Upper lobe of left lung (tissue), 6 donors: ENCODE measurements around the gene FANCC. TPM values are rescaled to one million over a fixed set of nuclear protein-coding genes. Genes with fewer than 3 reads are reported as not detected.

Experiments used
- ATAC-seq, 2 donors: fragments of 200-7000 bp; cut with Tn5 transposase; one replicate each; pipeline ENCODE4 v1.9.1; 2022; ENCODE audit warnings: mild to moderate bottlenecking in 2 of 2, moderate library complexity in 2 of 2; ENCODE audit not compliant: low FRiP score in 2 of 2
- DNase-seq, 2 donors: peaks; one replicate each; pipeline ENCODE4 v3.0.0-alpha.2; 2019 to 2020
- H3K27ac ChIP-seq, 4 donors: fragments of 200-600 bp; sonication (generic); one replicate each; pipeline ENCODE4 v1.5.1; 2016 to 2019
- H3K27me3 ChIP-seq, 4 donors: fragments of 200-600 bp; sonication (generic); one replicate each; pipeline ENCODE4 v1.5.1; 2017 to 2019
- H3K36me3 ChIP-seq, 4 donors: fragments of 200-600 bp; sonication (generic); one replicate each; pipeline ENCODE4 v1.5.1; 2016 to 2019
- H3K4me1 ChIP-seq, 4 donors: fragments of 200-600 bp; sonication (generic); one replicate each; pipeline ENCODE4 v1.5.1; 2018 to 2019
- H3K4me3 ChIP-seq, 4 donors: fragments of 200-600 bp; sonication (generic); one replicate each; pipeline ENCODE4 v1.5.1; 2017 to 2019; ENCODE audit warnings: mild to moderate bottlenecking in 2 of 4, moderate library complexity in 1 of 4
- H3K9me3 ChIP-seq, 4 donors: fragments of 200-600 bp; sonication (generic); one replicate each; pipeline ENCODE4 v1.5.1; 2018 to 2019
- EP300 ChIP-seq, 4 donors: sonication (generic); formaldehyde crosslinking; IDR thresholded peaks; one replicate each; pipeline ENCODE4 v1.5.1; 2017; ENCODE audit warnings: antibody characterized with exemption in 4 of 4, control low read depth in 2 of 4
- POLR2A ChIP-seq, 4 donors: fragments of 450-650 bp; IDR thresholded peaks; one replicate each; pipeline ENCODE4 v1.5.1; 2016 to 2017; ENCODE audit warnings: antibody characterized with exemption in 4 of 4, mild to moderate bottlenecking in 2 of 4
- POLR2AphosphoS5 ChIP-seq, 2 donors: sonication (generic); formaldehyde crosslinking; IDR thresholded peaks; one replicate each; pipeline ENCODE4 v1.5.1; 2017; ENCODE audit warnings: antibody characterized with exemption in 2 of 2
- WGBS, 2 donors: methylation state at CpG; one replicate each; pipeline ENCODE4 v1.1.5; 2017 to 2018; 5-methylcytosine and 5-hydroxymethylcytosine counted together
- total RNA-seq, 6 donors: library from RNA; depleted of rRNA in 4 of 6; stranded (reverse); fragments of >200 nt in 4 of 6; gene quantifications; one replicate each; pipeline versions ENCODE4 v1.1.0 to v1.2.1, GENCODE V29; 2016 to 2021
- TF ChIP-seq, protein P1 (sequence below), 6 experiments: fragments of 450-650 bp in 4 of 6; fragments of 200-600 bp in 2 of 6; sonication (generic) in 2 of 6; IDR thresholded peaks; one replicate each; pipeline ENCODE4 v1.5.1; 2016 to 2019; ENCODE audit warnings: antibody characterized with exemption in 6 of 6
- donor health status: DM: no; HTN: no; CAD: no; lungs with moderate emphysema.
- donor health status: DM: no; HTN: yes; CAD: no; lungs with severe emphysema.

Gene FANCC, protein sequence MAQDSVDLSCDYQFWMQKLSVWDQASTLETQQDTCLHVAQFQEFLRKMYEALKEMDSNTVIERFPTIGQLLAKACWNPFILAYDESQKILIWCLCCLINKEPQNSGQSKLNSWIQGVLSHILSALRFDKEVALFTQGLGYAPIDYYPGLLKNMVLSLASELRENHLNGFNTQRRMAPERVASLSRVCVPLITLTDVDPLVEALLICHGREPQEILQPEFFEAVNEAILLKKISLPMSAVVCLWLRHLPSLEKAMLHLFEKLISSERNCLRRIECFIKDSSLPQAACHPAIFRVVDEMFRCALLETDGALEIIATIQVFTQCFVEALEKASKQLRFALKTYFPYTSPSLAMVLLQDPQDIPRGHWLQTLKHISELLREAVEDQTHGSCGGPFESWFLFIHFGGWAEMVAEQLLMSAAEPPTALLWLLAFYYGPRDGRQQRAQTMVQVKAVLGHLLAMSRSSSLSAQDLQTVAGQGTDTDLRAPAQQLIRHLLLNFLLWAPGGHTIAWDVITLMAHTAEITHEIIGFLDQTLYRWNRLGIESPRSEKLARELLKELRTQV
- total RNA-seq: 10 to 100 TPM in 3 of 6 donors, 1 to 10 TPM in 3; 6.7 to 27.2 (median 10.8) TPM

DNA sequence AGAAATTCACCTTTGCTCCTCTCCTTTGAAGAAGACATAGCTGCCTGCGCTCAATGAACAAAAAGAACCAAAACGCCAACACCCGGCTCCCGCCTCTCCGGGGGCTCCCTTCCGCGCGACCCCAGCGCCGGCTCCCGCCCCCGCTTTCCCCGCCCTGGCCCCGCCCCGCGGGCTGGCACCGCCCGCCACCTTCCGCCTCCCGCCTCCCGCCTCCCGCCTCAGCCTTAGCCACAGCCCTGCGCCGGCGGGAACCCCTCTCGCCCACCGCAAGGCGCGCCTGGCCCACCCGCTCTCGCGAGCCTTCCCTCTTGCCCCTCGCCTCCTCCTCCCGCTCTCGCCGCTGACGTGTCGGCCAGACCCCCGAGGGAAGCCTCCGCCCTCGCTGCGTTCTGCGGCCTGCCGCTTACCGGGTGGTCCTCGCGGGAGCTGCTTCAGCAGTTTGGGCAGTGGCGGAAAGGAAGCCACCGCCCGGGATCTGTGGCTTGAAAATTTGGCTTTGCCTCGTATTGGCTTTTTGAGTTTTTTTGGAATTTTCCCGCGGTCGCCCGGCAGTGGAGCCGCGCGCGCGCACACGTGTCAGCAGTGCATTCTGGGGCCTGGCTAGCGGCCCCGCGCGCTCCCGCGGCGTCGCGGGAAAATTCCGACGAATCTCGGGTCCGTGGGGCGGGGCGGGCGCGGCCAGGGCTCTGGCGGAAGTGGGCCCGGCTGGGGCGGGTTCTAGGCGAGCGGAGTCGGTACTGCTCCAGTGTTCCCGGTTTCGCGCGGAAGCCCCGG is at the start of gene FANCC:
Gene FANCC (minus strand): TSS at position 591 of the 774 bp plus-strand sequence. CDS start 68,418 bp downstream, outside the sequence.
- H3K4me3 ChIP-seq: peak within 1 kb of the TSS; percentile 88 to 99 (median 91)
- no peaks in the 10 kb centered on the region for H3K36me3 ChIP-seq
- no peaks in the 10 kb centered on the region for H3K27me3 ChIP-seq
- H3K27ac ChIP-seq: peak within 1 kb of the TSS; percentile 88 to 99 (median 96)
- WGBS, 2 donors: 0% methylated on average over 30 to 57 of the region's 89 CpGs
- TF ChIP-seq POLR2AphosphoS5 (IDR thresholded peaks at IDR 0.05) (peak; percentile 5 to 61), POLR2A (IDR thresholded peaks at IDR 0.05) (peak in 1 of 4 donors; percentile 62), EP300 (IDR thresholded peaks at IDR 0.05) (peak in 1 of 4 donors; percentile 29)
- TF ChIP-seq, protein P1, sequence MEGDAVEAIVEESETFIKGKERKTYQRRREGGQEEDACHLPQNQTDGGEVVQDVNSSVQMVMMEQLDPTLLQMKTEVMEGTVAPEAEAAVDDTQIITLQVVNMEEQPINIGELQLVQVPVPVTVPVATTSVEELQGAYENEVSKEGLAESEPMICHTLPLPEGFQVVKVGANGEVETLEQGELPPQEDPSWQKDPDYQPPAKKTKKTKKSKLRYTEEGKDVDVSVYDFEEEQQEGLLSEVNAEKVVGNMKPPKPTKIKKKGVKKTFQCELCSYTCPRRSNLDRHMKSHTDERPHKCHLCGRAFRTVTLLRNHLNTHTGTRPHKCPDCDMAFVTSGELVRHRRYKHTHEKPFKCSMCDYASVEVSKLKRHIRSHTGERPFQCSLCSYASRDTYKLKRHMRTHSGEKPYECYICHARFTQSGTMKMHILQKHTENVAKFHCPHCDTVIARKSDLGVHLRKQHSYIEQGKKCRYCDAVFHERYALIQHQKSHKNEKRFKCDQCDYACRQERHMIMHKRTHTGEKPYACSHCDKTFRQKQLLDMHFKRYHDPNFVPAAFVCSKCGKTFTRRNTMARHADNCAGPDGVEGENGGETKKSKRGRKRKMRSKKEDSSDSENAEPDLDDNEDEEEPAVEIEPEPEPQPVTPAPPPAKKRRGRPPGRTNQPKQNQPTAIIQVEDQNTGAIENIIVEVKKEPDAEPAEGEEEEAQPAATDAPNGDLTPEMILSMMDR (IDR thresholded peaks at IDR 0.05): peak in 1 of 6 experiments; percentile 13
- DNase-seq (peak; percentile 90 to 99), ATAC-seq (peak; percentile 94 to 98)
- no peaks in the 10 kb centered on the region for H3K9me3 ChIP-seq
- H3K4me1 ChIP-seq: peaks cover 6 to 33% (median 11%) of the 10 kb centered on the region in 4 donors

DNA sequence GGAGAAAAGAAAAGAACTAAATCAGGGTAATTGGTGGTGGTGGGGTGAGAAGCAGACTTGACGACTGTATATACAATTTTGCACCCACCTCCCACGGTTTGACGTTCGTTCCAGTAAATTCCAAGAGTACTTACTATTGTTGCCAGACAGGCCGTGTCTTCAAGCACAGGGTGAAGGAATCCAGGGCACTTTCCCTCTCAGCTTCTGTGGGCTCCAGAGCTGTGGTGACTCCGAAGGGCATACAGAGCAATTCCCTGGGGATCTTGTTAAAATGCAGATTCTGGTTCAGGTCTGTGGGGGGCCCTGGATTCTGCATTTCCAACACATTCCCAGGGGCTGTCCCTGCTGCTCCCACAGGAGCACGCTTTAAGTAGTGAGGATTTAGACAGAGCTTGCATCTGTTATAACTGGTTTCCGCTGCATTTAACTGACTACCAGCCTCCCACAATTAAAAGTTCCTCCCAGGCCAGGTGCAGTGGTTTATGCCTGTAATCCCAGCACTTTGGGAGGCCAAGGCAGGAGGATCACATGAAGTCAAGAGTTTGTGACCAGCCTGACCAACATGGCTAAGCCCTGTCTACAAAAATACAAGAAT is 49.3 kb upstream of the FANCC start:
- H3K36me3 ChIP-seq: no peaks in the 10 kb centered on the region
- no peaks in the 10 kb centered on the region for H3K4me1 ChIP-seq
- H3K9me3 ChIP-seq: no peaks in the 10 kb centered on the region
- H3K4me3 ChIP-seq: no peak overlapping the region
- H3K27ac ChIP-seq: no peak overlapping the region
- DNase-seq (no peak), ATAC-seq (no peak)
- 73 to 82% methylated on average over 8 of the region's 8 CpGs for WGBS, 2 donors
- no peak for TF ChIP-seq POLR2A (IDR thresholded peaks at IDR 0.05)
- no peaks in the 10 kb centered on the region for H3K27me3 ChIP-seq

DNA sequence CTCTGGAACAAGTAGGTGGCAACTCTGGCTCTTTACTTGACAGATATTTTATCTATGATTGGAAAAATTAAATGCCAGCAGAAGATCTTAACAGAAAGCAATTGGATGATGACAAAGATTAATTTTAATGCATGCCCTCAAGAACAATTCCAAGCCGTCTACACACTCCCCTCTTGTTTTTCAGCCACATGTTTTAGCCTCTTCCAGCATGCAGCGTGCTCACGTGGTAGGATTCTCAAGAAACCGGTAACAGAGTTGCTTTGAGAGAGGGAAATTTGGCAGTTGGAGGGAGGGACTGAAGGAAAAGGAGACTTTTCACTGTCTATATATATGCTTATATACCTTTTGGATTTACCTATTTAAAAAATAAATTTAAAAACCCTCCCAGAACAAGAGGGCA is 48.3 kb upstream of the FANCC start:
- Histone ChIP-seq H3K4me1 (no peaks in the 10 kb centered on the region), H3K36me3 (no peaks in the 10 kb centered on the region), H3K27ac (no peak overlapping the region), H3K4me3 (no peak overlapping the region), H3K9me3 (no peaks in the 10 kb centered on the region), H3K27me3 (no peaks in the 10 kb centered on the region)
- 68 to 71% methylated on average over 4 of the region's 4 CpGs for WGBS, 2 donors
- no peak for ATAC-seq
- TF ChIP-seq, protein P1 (IDR thresholded peaks at IDR 0.05): no peak
- TF ChIP-seq EP300 (IDR thresholded peaks at IDR 0.05): no peak
- TF ChIP-seq POLR2AphosphoS5 (IDR thresholded peaks at IDR 0.05): no peak
- TF ChIP-seq POLR2A (IDR thresholded peaks at IDR 0.05): no peak
- no peak for DNase-seq

DNA sequence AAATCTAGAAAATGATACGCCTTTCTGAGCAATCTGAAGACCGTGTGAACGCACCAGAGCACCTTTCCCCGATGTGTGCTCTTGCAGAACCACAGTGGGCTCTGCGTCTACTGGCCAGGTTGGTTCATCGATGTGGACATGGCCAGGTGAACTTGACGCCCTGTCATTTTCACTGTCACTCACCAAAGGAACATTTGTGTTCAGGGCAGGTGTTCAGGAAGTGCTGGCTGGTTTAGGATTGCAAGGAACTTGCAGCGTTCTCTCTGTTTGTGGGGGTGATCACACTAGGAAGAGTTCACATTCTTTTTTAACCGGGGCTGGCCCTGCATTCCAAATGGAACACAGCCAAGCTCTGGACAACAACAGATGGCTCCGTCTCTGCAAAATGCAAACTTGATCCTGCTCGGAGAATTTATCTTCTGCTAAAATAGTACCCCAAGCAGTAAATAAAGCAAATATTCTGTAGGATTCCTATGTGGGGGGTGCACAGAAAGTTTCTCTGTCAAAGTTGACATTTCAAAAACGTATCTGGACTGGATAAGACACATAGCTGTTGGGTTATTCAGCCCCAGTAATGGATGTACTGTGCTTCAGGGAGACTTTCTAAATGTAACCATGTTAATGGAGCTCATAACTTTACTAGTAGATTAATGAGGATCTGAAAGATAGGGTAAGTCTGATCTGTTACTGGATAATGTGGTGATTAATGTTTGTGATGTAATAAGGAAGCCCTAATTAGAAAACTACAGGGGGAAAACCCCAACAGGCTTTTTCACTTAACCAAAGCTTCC is 45.7 kb upstream of the FANCC start:
- H3K4me3 ChIP-seq: no peak overlapping the region
- no peaks in the 10 kb centered on the region for H3K36me3 ChIP-seq
- no peak overlapping the region for H3K27ac ChIP-seq
- WGBS, 2 donors: 60 to 79% methylated on average over 12 of the region's 12 CpGs
- TF ChIP-seq, protein P1 (IDR thresholded peaks at IDR 0.05): no peak
- TF ChIP-seq POLR2A (IDR thresholded peaks at IDR 0.05): no peak
- TF ChIP-seq EP300 (IDR thresholded peaks at IDR 0.05): no peak
- no peak for TF ChIP-seq POLR2AphosphoS5 (IDR thresholded peaks at IDR 0.05)
- DNase-seq (no peak), ATAC-seq (no peak)
- no peaks in the 10 kb centered on the region for H3K9me3 ChIP-seq
- no peaks in the 10 kb centered on the region for H3K4me1 ChIP-seq
- no peaks in the 10 kb centered on the region for H3K27me3 ChIP-seq
